Left ventricle myocardium inferior (tissue), 1 donor: ENCODE measurements around the gene CDC42BPG. TPM values are rescaled to one million over a fixed set of nuclear protein-coding genes. Genes with fewer than 3 reads are reported as not detected.

ENCODE experiments used
- DNase-seq: peaks from one replicate; pipeline ENCODE4 v3.0.0-alpha.2; 2020
- H3K27ac ChIP-seq: fragments of 200-600 bp; replicated peaks from 2 replicates; pipeline ENCODE4 v1.8.0; 2021
- H3K27me3 ChIP-seq: fragments of 200-600 bp; 2 replicates; pipeline ENCODE4 v1.8.0; 2021; ENCODE audit warnings: low read depth
- H3K36me3 ChIP-seq: fragments of 200-600 bp; 2 replicates; pipeline ENCODE4 v1.8.0; 2021
- H3K4me1 ChIP-seq: fragments of 200-600 bp; 2 replicates; pipeline ENCODE4 v1.8.0; 2021
- H3K4me3 ChIP-seq: fragments of 200-600 bp; 2 replicates; pipeline ENCODE4 v1.8.0; 2021; ENCODE audit warnings: mild to moderate bottlenecking, moderate library complexity
- H3K9me3 ChIP-seq: fragments of 200-600 bp; replicated peaks from 2 replicates; pipeline ENCODE4 v1.8.0; 2021
- CTCF ChIP-seq: fragments of 200-600 bp; IDR thresholded peaks from 2 replicates; pipeline ENCODE4 v1.8.0; 2021; ENCODE audit warnings: antibody characterized with exemption, mild to moderate bottlenecking, borderline replicate concordance
- intact Hi-C: fragments of 100-400 bp; cut with micrococcal nuclease; formaldehyde crosslinking; loops from one replicate; pipeline ENCODE4 v1.11.0; 2022
- total RNA-seq: library from RNA; stranded (reverse); fragmentation: NEBNext Ultra II Directional; extraction: Animal tissue kit (Norgen Biotek cat#: 25700); gene quantifications from one replicate; pipeline ENCODE4 v1.2.1, GENCODE V29; 2021
- donor health status: DM: no; HTN: yes; CAD: no; lungs with severe emphysema.

The CDC42BPG gene
- total RNA-seq, 1 donor from 2014 or later, result 1.1 TPM

GRCh38 chr11:64837887-64838351, 6.5 kb downstream of the CDC42BPG start:
- TF ChIP-seq CTCF, result no peak
- Histone ChIP-seq H3K9me3 (no peaks in the 10 kb centered on the region), H3K36me3 (no peaks in the 10 kb centered on the region)

GRCh38 chr11:64836448-64837072, 7.9 kb downstream of the CDC42BPG start:
- Histone ChIP-seq H3K9me3 (no peaks in the 10 kb centered on the region), H3K27me3 (no peaks in the 10 kb centered on the region)
- intact Hi-C loops, result no loop called here

More at GRCh38 chr11:64837887-64838351, 6.5 kb downstream of the CDC42BPG start:
- intact Hi-C loops, result no loop called here
- H3K4me3 ChIP-seq, result no peak overlapping the region
- no peaks in the 10 kb centered on the region for H3K27me3 ChIP-seq
- no peak for DNase-seq
- no peaks in the 10 kb centered on the region for H3K4me1 ChIP-seq
- H3K27ac ChIP-seq, result no peak overlapping the region

GRCh38 chr11:64835616-64836447, 8.6 kb downstream of the CDC42BPG start:
- intact Hi-C loops, result no loop called here
- Histone ChIP-seq H3K36me3 (no peaks in the 10 kb centered on the region), H3K4me1 (no peaks in the 10 kb centered on the region), H3K4me3 (no peak overlapping the region), H3K27me3 (no peaks in the 10 kb centered on the region), H3K27ac (no peak overlapping the region), H3K9me3 (no peaks in the 10 kb centered on the region)
- no peak for TF ChIP-seq CTCF
- DNase-seq, result no peak

More at GRCh38 chr11:64836448-64837072, 7.9 kb downstream of the CDC42BPG start:
- Histone ChIP-seq H3K4me1 (no peaks in the 10 kb centered on the region), H3K27ac (no peak overlapping the region), H3K4me3 (no peak overlapping the region), H3K36me3 (no peaks in the 10 kb centered on the region)
- no peak for DNase-seq
- no peak for TF ChIP-seq CTCF

GRCh38 chr11:64834723-64835615, 9.5 kb downstream of the CDC42BPG start:
- no peaks in the 10 kb centered on the region for H3K4me1 ChIP-seq
- TF ChIP-seq CTCF, result no peak
- H3K9me3 ChIP-seq, result no peaks in the 10 kb centered on the region
- H3K36me3 ChIP-seq, result no peaks in the 10 kb centered on the region
- H3K27ac ChIP-seq, result no peak overlapping the region
- DNase-seq, result no peak
- no peaks in the 10 kb centered on the region for H3K27me3 ChIP-seq
- no peak overlapping the region for H3K4me3 ChIP-seq
- intact Hi-C loops, result no loop called here

GRCh38 chr11:64834031-64834722, 10.3 kb downstream of the CDC42BPG start:
- no peak for TF ChIP-seq CTCF
- no peaks in the 10 kb centered on the region for H3K27me3 ChIP-seq

More at GRCh38 chr11:64834031-64834722, 10.3 kb downstream of the CDC42BPG start:
- Histone ChIP-seq H3K27ac (no peak overlapping the region), H3K4me1 (no peaks in the 10 kb centered on the region), H3K4me3 (no peak overlapping the region), H3K36me3 (no peaks in the 10 kb centered on the region), H3K9me3 (no peaks in the 10 kb centered on the region)
- intact Hi-C loops, result no loop called here
- DNase-seq, result no peak
